GM21825 (cell line): ENCODE data around the gene TUBA3D.
"Not testable (repeated sequence)": the region's sequence is repeated elsewhere in the genome, so short reads cannot be mapped to it uniquely, and the experiment has no call there.

Experiments
- ATAC-seq: cut with Tn5 transposase; IDR thresholded peaks from one replicate; pipeline ENCODE4 v1.9.1; 2021; ENCODE audit warnings: mild to moderate bottlenecking, moderate library complexity; ENCODE audit not compliant: unreplicated experiment

TUBA3D gene

DNA sequence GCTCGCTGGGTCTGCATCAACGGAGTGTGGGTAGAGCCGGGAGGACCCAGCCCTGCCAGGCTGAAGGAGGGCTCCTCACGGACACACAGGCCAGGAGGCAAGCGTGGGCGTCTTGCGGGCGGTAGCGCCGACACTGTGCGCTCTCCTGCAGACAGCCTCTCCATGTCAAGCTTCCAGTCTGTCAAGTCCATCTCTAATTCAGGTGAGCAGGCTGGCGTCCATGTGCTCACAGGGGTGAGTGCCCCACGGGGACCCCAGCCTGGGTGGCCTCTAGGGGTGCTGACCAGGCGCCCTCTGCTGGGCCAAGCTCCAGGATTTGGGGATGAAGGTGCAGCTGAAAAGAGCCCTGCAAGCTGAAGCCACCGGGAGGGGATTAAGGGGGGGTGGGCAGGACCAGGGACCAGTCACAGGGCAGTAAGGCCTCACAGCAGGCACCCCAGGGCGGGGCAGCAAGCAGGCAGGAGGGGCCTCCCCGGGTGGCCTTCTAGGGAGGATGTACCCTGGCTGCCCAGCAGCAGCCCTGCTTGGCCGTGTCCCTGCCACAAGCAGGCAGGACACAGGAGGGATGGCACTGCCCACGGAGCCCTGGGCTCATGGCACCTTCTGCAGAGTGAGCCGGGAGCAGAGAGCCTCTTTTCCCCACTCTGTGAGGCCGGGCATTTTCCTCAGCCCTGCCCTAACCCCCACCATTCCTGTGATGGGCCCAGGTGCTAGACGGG is 54.9 kb downstream of the TUBA3D start:
- ATAC-seq = not testable (repeated sequence)

DNA sequence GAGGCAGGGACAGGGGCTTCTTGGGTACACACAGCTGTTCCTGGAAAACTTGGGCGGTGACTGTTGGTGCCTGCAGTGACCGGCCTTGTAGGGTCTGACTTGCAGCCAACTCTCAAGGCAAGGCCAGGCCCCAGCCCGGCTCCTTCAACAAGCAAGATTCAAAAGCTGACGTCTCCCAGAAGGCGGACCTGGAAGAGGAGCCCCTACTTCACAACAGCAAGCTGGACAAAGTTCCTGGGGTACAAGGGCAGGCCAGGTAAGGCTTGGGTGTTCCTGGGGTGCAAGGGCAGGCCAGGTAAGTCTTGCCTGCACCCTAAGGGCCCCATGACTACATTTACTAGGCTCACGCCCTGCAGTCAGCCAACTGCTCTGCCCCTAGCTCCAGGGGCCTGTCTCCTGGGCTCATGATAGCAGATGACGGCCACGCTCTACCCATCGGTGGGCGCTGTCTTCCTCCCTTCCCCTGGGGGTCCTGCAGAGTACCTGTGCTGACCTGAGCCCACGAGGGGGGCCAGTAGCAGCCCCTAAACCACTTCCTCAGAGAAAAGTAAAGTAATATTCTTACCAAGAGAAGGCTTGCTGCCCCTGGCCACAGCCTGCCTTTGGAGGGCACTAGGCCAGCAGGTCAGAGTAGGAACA is 55.7 kb downstream of the TUBA3D start:
- not testable (repeated sequence) for ATAC-seq
